GM21526 (cell line): ENCODE results near the gene XRCC1.
"Not testable (repeated sequence)": the region's sequence is repeated elsewhere in the genome, so short reads cannot be mapped to it uniquely, and the experiment has no call there.

ENCODE experiments used
- ATAC-seq: cut with Tn5 transposase; IDR thresholded peaks from one replicate; pipeline ENCODE4 v1.9.1; 2021; ENCODE audit warnings: moderate library complexity; ENCODE audit not compliant: unreplicated experiment, low FRiP score

XRCC1 gene

DNA sequence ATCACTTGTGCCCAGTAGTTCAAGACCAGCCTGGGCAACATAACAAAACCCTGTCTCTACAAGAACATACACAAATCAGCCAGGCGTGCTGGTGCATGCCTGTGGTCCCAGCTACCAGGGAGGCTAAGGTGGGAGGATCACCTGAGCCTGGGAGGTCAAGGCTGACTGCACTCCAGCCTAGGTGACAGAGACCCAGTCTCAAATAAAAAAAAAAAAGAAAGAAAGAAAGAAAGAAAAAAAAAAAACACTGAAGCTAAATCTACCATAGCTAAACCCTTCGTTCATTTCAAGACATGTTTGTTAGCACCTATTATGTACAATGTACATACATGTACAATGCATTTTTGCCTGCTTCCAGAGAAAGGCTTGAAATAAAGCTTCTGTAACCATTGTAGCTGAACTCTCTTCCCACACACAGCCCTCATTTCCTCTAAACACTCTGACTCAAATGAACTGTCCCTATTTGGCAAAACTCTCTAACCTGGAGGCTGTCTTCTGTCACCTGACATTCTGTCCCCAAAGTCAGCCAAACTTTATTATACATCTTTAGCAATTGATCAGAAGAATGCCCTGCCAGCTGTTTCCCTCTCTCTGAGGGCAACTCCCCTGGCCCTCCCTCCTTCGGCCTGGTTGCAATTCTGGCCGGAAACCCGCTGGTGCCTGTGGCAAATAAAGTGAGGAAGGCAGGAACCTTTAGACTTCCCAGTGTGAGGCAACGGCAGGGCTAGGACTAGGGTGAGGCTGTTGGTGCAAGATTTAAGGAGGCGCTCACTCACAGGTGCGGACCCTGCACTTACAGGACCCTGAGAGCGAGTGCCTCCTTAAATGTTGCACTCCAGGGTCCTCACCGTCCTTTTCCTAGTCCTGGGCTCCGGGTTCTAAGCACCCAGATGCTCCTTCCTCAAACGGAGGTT is 50.1 kb downstream of the XRCC1 start:
- ATAC-seq: peak; percentile 38

DNA sequence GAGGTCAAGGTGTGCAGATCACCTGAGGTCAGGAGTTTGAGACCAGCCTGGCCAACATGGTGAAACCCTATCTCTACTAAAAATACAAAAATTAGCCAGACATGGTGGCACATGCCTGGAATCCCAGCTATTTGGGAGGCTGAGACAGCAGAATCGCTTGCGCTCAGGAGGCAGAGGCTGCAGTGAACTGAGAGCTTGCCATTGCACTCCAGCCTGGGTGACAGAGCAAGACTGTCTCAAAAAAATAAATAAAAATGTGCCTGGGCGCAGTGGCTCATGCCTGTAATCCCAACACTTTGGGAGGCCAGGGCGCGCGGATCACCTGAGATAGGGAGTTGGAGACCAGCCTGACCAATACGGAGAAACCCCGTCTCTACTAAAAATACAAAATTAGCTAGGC is 51.6 kb downstream of the XRCC1 start:
- ATAC-seq: not testable (repeated sequence)

DNA sequence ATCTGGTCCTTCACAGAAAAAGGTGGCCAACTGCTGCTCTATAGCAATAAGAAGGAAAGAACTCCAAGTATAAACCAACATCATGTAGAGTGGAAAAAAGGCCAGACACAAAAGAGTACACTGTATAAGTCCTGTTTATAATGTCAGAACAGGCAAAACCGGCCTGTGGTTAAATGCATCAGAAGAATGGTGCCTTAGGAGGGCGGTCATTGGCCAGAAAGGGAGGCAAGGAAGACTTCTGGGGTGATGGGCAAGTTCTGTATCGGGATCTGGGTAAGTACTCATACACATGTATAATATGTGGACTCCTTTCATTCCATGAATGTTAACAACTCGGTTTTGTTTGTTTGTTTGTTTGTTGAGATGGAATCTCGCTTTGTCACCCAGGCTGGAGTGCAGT is 52.4 kb downstream of the XRCC1 start:
- ATAC-seq: no peak

GRCh38 chr19:43519436-43520088 is 55.8 kb downstream of the XRCC1 start:
- no peak for ATAC-seq

GRCh38 chr19:43518051-43518450 is 57.3 kb downstream of the XRCC1 start:
- no peak for ATAC-seq

DNA sequence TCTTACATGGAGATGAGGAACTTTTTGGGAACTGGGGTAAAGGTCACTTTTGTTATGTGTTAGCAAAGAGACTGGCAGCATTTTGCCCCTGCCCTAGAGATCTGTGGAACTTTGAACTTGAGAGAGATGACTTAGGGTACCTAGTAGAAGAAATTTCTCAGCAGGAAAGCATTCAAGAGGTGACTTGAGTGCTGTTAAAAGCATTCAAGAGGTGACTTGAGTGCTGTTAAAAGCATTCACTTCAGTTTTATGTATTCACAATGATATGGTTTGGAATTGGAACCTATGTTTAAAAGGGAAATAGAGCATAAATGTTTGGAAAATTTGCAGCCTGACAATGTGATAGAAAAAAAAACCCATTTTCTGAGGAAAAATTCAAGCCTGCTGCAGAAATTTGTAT is 62.9 kb downstream of the XRCC1 start:
- not testable (repeated sequence) for ATAC-seq

DNA sequence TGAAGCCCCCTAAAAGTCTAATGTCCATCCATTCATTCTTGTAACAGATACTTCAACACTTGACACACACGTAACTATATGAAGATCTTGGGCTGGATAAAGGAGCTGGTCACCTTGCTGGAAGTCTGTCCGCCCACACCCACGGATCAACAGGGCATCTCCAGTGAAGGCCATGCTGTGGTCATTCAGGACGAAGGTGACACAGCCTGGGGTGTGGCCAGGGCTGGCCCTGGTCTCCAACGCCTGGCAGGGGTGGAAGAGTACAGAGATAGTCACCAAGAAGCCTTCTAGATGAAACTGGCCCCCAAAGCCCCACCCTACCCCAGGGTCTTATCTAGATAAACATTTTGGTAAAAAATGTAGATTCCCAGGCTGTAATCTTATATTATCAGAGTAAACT is 64.0 kb downstream of the XRCC1 start:
- no peak for ATAC-seq

DNA sequence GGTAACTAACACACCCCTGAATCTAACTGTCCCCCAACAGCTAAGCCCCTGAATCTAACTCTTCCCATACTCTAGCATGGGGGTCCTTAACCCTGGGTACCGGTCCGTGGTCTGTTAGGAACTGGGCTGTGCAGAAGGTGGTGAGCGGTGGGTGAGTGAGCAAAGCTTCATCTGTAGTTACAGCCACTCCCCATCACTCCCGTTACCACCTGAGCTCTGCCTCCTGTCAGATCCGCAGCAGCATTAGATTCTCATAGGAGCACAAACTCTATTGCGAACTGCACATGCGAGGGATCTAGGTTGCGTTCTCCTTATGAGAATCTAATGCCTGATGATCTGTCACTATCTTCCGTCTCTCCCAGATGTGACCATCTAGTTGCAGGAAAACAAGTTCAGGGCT is 64.6 kb downstream of the XRCC1 start:
- no peak for ATAC-seq

DNA sequence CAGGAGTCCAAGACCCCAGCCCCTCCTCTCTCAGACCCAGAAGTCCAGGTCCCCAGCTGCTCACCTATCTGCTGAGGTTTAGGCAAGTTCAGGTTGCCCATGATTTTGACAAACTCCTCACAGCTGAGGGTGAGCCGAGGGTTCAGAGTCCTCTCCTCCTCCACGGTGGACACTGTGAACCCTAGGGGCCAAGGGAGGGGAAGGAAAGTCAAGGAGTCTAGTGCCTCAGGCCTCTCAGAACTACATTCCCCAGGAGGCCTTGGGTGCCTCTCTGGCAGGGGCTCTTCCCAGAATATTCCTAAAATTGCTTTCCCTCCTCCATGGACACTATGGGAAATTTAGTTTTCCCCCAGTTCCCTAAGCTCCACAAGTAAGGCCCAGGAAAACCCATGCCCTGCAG is 67.4 kb downstream of the XRCC1 start:
- ATAC-seq: no peak

GRCh38 chr19:43506629-43507028 is 68.7 kb downstream of the XRCC1 start:
- ATAC-seq: no peak

GRCh38 chr19:43505941-43506340 is 69.4 kb downstream of the XRCC1 start:
- ATAC-seq: no peak

GRCh38 chr19:43505186-43505456 is 70.2 kb downstream of the XRCC1 start:
- no peak for ATAC-seq

DNA sequence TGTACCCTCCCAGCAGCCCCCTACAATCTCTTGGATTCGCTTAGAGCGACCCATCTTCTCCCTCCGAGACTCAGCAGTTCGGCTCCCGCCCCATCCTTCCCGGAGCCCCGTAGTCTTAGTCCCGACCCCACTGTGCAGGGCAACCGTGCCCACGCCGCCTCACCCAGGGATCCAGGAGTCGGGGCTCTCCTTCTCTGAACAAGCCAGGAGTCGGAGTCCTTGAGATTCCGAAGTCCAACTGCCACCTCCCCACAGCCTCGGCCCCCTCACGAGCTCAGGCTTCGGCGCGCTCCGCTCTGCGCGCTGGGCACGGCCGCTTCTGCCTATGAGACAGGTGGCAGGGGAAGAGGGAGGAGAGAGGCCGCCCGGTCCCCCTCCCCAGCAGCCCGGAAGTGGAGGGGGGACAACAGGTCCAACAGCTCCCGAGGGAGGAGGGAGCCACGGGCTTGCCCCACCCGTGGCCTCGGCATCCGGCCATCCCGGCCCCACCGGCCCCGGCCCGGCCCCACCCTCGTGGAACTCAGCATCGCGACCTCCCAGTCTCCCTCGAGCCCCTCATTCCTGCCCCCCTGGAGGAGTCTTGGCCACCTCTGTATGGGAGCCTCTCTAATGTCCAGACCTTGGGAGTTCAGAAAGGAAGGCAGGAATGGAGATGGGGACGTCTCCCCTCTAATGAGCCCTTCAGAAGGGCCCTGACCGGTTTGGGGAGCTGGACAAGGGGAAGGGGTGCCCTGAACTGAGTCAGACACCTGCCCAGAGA is 70.7 kb downstream of the XRCC1 start, which contains the start of gene PHLDB3:
Gene PHLDB3, minus strand, starts transcription at position 321 of the 760 bp plus-strand sequence. CDS start 628 bp downstream, outside the sequence.
- ATAC-seq: peak; percentile 26

DNA sequence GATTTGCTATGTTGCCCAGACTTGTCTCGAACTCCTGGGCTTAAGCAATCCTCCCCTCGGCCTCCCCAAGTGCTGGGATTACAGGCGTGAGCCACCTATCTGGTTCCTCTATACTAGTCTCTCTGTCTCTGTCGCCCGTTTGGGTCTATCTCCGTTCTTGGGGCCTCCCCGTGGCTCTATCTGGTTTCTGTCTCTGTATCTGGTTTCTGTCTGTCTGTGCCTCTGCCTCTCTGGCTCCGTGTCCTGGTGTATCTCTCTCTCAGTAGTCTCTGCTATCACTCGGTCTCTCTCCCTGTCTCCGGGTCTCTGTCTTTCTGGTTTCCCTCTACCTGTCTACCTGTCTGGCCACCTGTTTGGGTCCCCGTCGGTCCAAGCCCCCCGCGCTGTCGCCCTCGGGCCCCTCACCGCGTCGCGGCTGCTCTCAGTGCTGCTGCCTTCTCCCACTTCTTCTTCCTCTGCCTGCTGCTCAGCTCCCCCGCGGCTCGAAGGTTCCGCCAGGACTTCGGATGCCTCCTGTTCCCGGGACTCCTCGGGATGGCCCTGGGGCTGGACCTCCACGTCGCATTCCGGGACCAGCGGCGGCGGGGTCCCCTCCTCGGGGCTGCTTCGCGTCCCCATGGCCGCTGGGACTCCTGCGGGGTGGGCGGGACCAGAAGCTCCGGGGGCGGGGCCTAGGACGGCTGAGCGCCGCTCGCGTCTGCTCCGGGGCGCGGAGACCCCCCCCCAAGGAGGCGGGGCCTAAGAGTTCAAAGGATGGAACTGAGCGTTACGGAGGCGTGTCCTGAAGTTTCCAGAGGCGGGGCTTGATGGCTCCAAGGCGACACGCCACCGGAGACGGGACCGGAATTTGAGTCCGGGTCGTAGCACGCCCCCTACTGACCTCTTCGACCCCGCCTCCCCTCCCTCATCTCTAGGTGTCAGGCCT is 71.6 kb downstream of the XRCC1 start:
- peak; percentile 87 for ATAC-seq

DNA sequence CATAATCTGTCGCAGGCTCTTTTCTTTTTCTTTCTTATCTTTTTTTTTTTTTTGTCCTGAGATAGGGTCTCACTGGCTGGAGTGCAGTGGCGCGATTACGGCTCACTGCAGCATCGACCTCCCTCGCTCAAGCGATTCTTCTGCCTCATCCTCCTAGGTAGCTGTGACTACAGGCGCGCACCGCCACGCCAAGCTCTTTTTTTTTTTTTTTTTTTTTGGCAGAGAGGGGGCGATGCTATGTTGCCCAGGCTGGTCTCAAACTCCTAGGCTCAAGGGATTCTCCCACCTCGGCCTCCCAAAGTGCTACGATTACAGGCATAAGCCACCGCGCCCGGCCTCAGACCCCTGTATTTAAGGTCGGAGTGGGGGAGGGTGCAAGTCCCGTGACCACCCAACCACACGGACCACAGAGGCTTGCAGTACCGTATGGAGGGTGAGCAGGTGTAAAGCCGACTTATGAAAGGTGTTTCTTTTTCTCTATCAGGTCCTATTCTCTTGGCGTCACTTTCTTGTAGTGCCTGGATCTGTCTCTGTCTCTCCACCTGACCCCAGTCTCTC is 72.8 kb downstream of the XRCC1 start:
- ATAC-seq: no peak

GRCh38 chr19:43501661-43502418 is 73.5 kb downstream of the XRCC1 start:
- no peak for ATAC-seq

DNA sequence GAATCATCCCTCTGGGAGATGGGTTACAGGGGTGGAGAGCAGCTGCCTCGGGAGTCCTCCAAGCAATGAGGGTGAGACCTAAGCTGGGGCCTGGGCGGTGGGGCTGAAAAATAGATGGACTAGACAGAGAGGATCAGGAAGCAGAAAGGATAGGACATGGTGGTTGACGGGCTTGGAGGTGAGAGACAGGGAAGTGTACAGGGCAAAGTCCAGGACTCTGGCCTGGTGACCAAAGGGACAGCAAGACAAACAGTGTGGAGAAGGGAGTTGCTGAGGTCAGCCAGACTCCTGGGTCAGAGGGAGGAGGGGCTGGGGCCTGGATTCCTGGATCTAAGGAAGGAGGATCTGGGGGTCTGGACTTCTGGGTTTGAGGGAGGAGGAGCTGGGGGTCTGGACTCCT is 76.3 kb downstream of the XRCC1 start:
- ATAC-seq: no peak

DNA sequence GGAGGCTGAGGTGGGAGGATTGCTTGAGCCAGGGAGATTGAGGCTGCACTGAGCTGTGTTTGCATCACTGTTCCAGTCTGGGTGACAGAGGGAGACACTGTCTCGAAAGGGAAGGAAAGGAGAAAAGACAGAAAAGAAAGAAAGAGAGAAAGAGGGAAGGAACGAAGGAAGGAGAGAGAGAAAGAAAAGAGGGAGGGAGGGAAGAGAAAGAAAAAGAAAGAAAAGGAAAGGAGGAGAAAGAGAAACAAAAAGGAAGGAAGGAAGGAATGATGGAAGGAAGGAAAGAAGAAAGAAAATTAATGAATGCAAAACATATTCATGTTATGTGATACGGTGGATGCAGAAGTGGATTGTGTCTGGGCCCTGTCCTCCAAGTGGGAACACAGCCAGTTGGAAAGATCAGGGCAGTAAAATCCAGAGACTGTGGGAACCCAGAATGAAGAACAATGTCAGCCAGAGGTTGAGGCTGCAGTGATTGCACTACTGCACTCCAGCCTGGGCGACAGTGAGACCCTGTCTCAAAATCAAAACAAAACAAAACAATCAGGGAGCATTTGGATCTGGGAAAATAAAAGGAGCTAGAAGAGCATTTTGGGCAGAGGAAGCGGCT is 77.0 kb downstream of the XRCC1 start:
- no peak for ATAC-seq

DNA sequence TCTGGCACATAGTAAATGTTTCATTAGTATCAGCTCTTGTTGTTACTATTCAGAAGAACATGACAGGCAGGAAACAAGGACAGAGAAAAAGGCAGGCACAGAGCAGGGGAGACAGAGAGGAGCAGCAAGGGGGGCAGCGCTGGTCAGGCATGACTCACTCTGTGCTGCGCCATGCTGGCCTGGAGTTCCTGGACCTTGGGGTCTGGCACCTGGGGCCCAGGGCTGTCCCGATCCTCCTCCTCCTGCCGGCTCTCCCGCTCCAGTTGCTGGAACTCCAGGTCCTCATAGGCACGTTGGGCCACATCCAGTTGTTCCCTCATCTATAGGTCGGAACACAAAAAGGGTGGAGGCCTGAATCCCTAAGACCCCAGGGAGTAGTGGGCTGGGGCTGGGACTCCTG is 78.4 kb downstream of the XRCC1 start:
- no peak for ATAC-seq
